SK-MEL-5 (cell line): ENCODE data around the gene DENND10. TPM values are rescaled to one million over a fixed set of nuclear protein-coding genes. Genes with fewer than 3 reads are reported as not detected.

Experiments
- DNase-seq: peaks from one replicate; pipeline ENCODE4 v3.0.0-alpha.2; 2016; ENCODE audit warnings: low read depth, low spot score
- in situ Hi-C: cut with HindIII; loops from 2 replicates; pipeline ENCODE4 v1.10.0; 2016; ENCODE audit warnings: low sequenced_read_pairs, high pct_unique_total_duplicates, low pct_unique_long_range_greater_than_20kb
- polyA plus RNA-seq, 2 experiments: library from polyadenylated mRNA; depleted of rRNA; stranded (reverse); fragments of >200 nt; gene quantifications; 2 replicates each; pipeline ENCODE4 v1.2.3, GENCODE V29; 2015
- total RNA-seq: library from RNA; depleted of rRNA; stranded (reverse); fragments of >200 nt; shearing (Covaris generic); gene quantifications from 2 replicates; pipeline ENCODE4 v1.2.3, GENCODE V29; 2014; rRNA removed

Gene DENND10
- total RNA-seq: 52.5 and 55.6 TPM in 2 replicates
- polyA plus RNA-seq (2015; cell fraction: cytosol; rRNA removed): 46.8 and 52.7 TPM in 2 replicates
- 33.7 and 36.4 TPM in 2 replicates for polyA plus RNA-seq (2015; cell fraction: nucleus; rRNA removed)

- in situ Hi-C loops: no loop called here
Observed at GRCh38 chr10:119103903-119104653, at the start of gene DENND10. Gene DENND10 (plus strand): TSS chr10:119104113. CDS start chr10:119104143, 30 bp downstream.

GRCh38 chr10:119055472-119055871 is 48.4 kb upstream of the DENND10 start:
- DNase-seq: no peak
- in situ Hi-C loops: no loop called here

More at GRCh38 chr10:119103903-119104653, at the start of gene DENND10:
- peak; percentile 62 for DNase-seq

GRCh38 chr10:119058010-119058409 is 45.9 kb upstream of the DENND10 start:
- in situ Hi-C loops: no loop called here

GRCh38 chr10:119059557-119059956 is 44.4 kb upstream of the DENND10 start:
- in situ Hi-C loops: no loop called here
- peak; percentile 57 for DNase-seq

More at GRCh38 chr10:119058010-119058409, 45.9 kb upstream of the DENND10 start:
- no peak for DNase-seq

GRCh38 chr10:119060107-119060506 is 43.8 kb upstream of the DENND10 start:
- no peak for DNase-seq
- in situ Hi-C loops: no loop called here

GRCh38 chr10:119061352-119061751 is 42.6 kb upstream of the DENND10 start:
- in situ Hi-C loops: no loop called here
- no peak for DNase-seq

- in situ Hi-C loops: no loop called here
Observed at GRCh38 chr10:119061926-119062325, 42.0 kb upstream of the DENND10 start.

GRCh38 chr10:119070395-119071165 is 33.3 kb upstream of the DENND10 start:
- DNase-seq: no peak

More at GRCh38 chr10:119061926-119062325, 42.0 kb upstream of the DENND10 start:
- DNase-seq: no peak

GRCh38 chr10:119073584-119073983 is 30.3 kb upstream of the DENND10 start:
- in situ Hi-C loops: no loop called here
- DNase-seq: no peak

More at GRCh38 chr10:119070395-119071165, 33.3 kb upstream of the DENND10 start:
- in situ Hi-C loops: no loop called here

GRCh38 chr10:119078422-119079179 is 25.3 kb upstream of the DENND10 start:
- in situ Hi-C loops: no loop called here
- DNase-seq: no peak

- in situ Hi-C loops: no loop called here
Observed at GRCh38 chr10:119079599-119080520, 24.1 kb upstream of the DENND10 start.

GRCh38 chr10:119080521-119081259 is 23.2 kb upstream of the DENND10 start, which contains the start of gene EIF3A:
Gene EIF3A (minus strand): TSS chr10:119080817. CDS start chr10:119080676, 141 bp downstream.
- DNase-seq: peak; percentile 82
- in situ Hi-C loops: no loop called here

More at GRCh38 chr10:119079599-119080520, 24.1 kb upstream of the DENND10 start:
- DNase-seq: peak; percentile 75

GRCh38 chr10:119084896-119085295 is 19.0 kb upstream of the DENND10 start:
- no peak for DNase-seq
- in situ Hi-C loops: no loop called here

GRCh38 chr10:119087271-119087882 is 16.5 kb upstream of the DENND10 start:
- in situ Hi-C loops: no loop called here
- no peak for DNase-seq

- no peak for DNase-seq
- in situ Hi-C loops: no loop called here
Observed at GRCh38 chr10:119090026-119090795, 13.7 kb upstream of the DENND10 start.
